Vagina (tissue), 2 donors: ENCODE data around the gene PRR5L. TPM values are rescaled to one million over a fixed set of nuclear protein-coding genes. Genes with fewer than 3 reads are reported as not detected.

ENCODE experiments used
- DNase-seq, 2 donors: peaks; one replicate each; pipeline ENCODE4 v3.0.0-alpha.2; 2017; ENCODE audit errors: extremely low spot score in 2 of 2
- H3K27ac ChIP-seq: fragments of 200-600 bp; sonication (generic); one replicate; pipeline ENCODE4 v1.5.1; 2019
- H3K27me3 ChIP-seq: fragments of 200-600 bp; sonication (generic); one replicate; pipeline ENCODE4 v1.5.1; 2019
- H3K36me3 ChIP-seq, 2 donors: fragments of 200-600 bp; sonication (generic); one replicate each; pipeline ENCODE4 v1.5.1; 2017 to 2019
- H3K4me1 ChIP-seq: fragments of 200-600 bp; sonication (generic); one replicate; pipeline ENCODE4 v1.5.1; 2019
- H3K4me3 ChIP-seq, 2 donors: fragments of 200-600 bp; sonication (generic); 1 replicate in 1 of 2; 2 replicates in 1 of 2; pipeline ENCODE4 v1.5.1; 2016 to 2019
- H3K9me3 ChIP-seq: fragments of 200-600 bp; sonication (generic); one replicate; pipeline ENCODE4 v1.5.1; 2019
- POLR2A ChIP-seq, 2 donors: fragments of 450-650 bp; IDR thresholded peaks; one replicate each; pipeline ENCODE4 v1.6.1; 2017; ENCODE audit warnings: antibody characterized with exemption in 2 of 2, mild to moderate bottlenecking in 2 of 2, moderate library complexity in 2 of 2
- POLR2AphosphoS5 ChIP-seq, 2 donors: sonication (generic); formaldehyde crosslinking; IDR thresholded peaks; one replicate each; pipeline ENCODE4 v1.9.0; 2017; ENCODE audit warnings: antibody characterized with exemption in 2 of 2, mild to moderate bottlenecking in 2 of 2, low read depth in 1 of 2; ENCODE audit not compliant: insufficient read depth in 1 of 2
- intact Hi-C: fragments of 100-400 bp; cut with DNase I; formaldehyde crosslinking; loops from one replicate; pipeline ENCODE4 v1.15.1; 2023
- total RNA-seq: library from RNA; depleted of rRNA; stranded (reverse); fragments of >200 nt; gene quantifications from one replicate; pipeline ENCODE4 v1.2.3, GENCODE V29; 2016
- TF ChIP-seq, protein P1 (sequence below), 3 experiments: fragments of 450-650 bp in 2 of 3; fragments of 200-600 bp in 1 of 3; sonication (generic) in 1 of 3; IDR thresholded peaks; one replicate each; pipeline ENCODE4 v1.5.1; 2017 to 2019; ENCODE audit warnings: antibody characterized with exemption in 3 of 3, mild to moderate bottlenecking in 2 of 3, moderate library complexity in 2 of 3

The PRR5L gene
- total RNA-seq, 1 donor from 2014 or later: 27.5 TPM

DNA sequence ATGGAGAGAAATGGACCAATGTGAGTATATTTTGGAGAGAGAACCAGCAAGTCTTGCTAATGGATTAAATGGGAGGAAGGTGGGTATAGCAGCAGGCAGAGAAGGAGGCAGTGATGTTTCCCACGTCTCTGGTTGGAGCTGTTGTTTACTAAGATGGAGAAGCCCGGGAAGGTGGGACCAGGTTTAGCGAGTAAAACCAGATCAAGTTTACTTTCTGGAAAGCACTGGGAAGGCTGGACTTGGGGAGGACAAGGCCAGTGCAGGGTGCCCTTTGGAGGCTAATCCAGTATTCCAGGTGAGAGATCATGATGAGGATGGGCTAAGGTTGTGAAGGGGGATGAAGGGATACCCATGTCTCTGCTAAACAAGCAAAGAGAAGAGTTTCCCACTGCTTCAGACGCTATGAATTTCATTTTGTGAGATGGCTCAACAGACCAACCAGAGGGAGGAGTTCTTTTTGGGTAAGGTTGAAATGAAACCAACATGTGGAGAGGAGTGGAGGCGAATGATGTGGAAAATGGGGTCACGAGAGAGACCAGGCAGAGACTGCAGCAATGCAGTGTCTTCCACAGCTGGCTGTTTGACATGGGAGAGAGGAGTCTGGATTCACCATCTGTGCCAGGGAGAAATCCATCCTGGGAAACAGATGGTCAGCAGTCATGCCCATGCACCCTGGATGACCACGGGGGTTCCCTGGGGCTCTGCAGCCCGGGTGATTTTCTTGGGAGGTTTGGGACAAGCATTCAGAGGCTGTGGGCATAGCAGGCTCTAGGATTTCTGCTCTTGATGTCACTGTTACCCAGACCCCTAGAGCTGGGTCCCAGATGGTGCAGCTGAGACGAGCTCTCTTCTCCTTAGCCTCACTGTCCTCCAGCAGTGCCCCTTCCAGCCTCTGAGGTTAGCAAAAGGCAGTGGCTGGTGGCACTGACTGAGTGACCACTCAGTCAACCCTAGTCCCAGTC, 31.8 kb upstream of the PRR5L start:
- intact Hi-C loops: loop anchor here (5.0 to 10.0 kb wide), 2 partner anchors 449 to 647 kb away; partner anchors contain the start of gene FJX1
- Histone ChIP-seq H3K36me3 (no peaks in the 10 kb centered on the region), H3K4me1 (no peaks in the 10 kb centered on the region), H3K27me3 (no peaks in the 10 kb centered on the region), H3K27ac (no peak overlapping the region), H3K9me3 (no peaks in the 10 kb centered on the region), H3K4me3 (no peak overlapping the region)
- no peak for DNase-seq
- TF ChIP-seq POLR2AphosphoS5 (IDR thresholded peaks at IDR 0.05; ENCODE audit: insufficient read depth in 1 of 2, low read depth in 1 of 2) (no peak), POLR2A (IDR thresholded peaks at IDR 0.05) (no peak)
- TF ChIP-seq, protein P1, sequence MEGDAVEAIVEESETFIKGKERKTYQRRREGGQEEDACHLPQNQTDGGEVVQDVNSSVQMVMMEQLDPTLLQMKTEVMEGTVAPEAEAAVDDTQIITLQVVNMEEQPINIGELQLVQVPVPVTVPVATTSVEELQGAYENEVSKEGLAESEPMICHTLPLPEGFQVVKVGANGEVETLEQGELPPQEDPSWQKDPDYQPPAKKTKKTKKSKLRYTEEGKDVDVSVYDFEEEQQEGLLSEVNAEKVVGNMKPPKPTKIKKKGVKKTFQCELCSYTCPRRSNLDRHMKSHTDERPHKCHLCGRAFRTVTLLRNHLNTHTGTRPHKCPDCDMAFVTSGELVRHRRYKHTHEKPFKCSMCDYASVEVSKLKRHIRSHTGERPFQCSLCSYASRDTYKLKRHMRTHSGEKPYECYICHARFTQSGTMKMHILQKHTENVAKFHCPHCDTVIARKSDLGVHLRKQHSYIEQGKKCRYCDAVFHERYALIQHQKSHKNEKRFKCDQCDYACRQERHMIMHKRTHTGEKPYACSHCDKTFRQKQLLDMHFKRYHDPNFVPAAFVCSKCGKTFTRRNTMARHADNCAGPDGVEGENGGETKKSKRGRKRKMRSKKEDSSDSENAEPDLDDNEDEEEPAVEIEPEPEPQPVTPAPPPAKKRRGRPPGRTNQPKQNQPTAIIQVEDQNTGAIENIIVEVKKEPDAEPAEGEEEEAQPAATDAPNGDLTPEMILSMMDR (IDR thresholded peaks at IDR 0.05): no peak

DNA sequence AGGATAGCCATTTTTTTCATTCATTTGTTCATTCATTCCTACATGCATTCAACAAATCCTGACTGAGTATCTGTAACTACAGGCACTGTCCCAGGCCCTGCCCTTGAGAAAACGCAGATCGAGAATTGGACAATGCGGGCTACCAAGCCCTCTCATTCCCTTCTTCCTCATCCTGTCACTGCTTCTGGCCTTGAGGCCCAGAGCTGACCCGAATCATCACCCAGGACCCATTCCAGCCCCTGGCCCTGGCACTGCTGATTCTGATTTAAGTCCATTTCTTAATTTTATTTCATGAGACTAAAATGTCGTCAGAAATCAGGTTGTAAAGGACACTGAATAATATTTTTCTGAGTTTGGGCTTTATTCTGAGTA, 31.1 kb upstream of the PRR5L start:
- Histone ChIP-seq H3K36me3 (no peaks in the 10 kb centered on the region), H3K27me3 (no peaks in the 10 kb centered on the region), H3K9me3 (no peaks in the 10 kb centered on the region), H3K27ac (no peak overlapping the region), H3K4me3 (no peak overlapping the region), H3K4me1 (no peaks in the 10 kb centered on the region)
- intact Hi-C loops: loop anchor here (5.0 to 10.0 kb wide), 2 partner anchors 450 to 648 kb away; partner anchors contain the start of gene FJX1
- TF ChIP-seq, protein P1 (IDR thresholded peaks at IDR 0.05): no peak
- no peak for TF ChIP-seq POLR2AphosphoS5 (IDR thresholded peaks at IDR 0.05; ENCODE audit: insufficient read depth in 1 of 2, low read depth in 1 of 2)
- TF ChIP-seq POLR2A (IDR thresholded peaks at IDR 0.05): no peak
- DNase-seq: no peak

DNA sequence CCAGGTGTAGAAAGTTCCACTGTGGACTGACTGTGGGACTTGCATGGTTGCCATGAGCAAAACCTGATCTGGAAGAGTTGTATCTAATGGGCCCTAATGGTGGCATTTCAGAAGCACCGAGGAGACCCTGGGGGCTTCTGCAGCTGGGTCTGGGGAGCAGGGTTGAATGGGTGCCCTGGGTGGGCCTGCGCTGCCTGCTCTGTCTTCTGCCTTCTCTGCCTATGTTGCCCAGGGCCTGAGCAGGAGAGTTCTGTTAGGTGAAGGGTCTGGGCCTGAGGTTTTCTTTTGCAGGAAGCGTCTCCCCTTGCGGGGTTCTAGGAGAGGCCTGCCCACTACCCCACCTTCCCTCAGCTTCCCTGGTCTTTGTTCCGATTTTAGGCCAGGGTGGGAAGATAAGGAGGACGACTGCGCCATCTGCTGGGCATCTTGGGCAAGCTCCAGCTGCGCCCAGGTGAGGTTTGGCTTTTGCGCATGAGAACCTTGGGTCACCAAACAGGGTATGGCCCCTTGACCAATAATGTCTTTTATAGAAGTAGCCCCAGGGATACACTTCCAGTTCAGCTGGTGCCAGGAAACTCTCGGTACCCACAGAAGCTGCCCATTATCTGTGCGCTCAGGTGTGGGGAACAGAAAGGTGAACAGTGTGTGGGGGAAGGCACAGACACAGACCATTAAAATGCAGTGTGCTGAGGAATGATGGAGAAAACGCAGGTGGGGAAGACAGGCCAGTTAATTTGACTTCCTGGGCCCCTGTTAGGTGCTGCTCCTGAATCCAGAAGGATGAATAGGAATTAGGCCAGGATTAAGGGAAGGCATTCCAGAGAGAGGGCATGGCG, 30.1 kb upstream of the PRR5L start:
- Histone ChIP-seq H3K4me1 (no peaks in the 10 kb centered on the region), H3K36me3 (peaks cover 0 to 6% of the 10 kb centered on the region in 2 donors), H3K27ac (no peak overlapping the region), H3K27me3 (no peaks in the 10 kb centered on the region), H3K4me3 (no peak overlapping the region), H3K9me3 (no peaks in the 10 kb centered on the region)
- intact Hi-C loops: loop anchor here (10.0 kb wide), 1 partner anchor 451 kb away; no protein-coding TSS in a partner anchor
- no peak for DNase-seq
- TF ChIP-seq, protein P1 (IDR thresholded peaks at IDR 0.05): peak; percentile 25 to 82 (median 81)
- TF ChIP-seq POLR2A (IDR thresholded peaks at IDR 0.05): no peak

DNA sequence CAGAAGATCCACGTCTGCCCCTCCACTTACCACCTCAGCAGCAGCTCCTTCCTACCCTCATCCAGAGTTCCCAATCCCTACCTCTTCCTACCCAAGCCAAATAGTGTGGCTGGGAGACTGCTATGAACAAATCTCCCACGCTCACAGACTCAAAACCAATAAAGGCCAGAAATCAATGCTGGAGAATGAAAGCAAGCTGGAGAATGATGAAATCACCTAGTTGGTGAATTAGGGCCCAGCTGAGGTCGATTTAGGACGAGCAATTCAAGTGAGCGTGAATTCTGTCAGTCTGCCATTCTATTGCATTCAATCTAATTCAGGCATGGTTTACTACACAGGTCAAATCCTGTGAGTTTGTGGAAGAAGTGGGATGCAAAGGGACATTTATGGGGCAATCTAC, 29.3 kb upstream of the PRR5L start:
- no peak for DNase-seq
- no peaks in the 10 kb centered on the region for H3K27me3 ChIP-seq
- no peak overlapping the region for H3K4me3 ChIP-seq
- H3K4me1 ChIP-seq: no peaks in the 10 kb centered on the region
- no peak overlapping the region for H3K27ac ChIP-seq
- TF ChIP-seq, protein P1 (IDR thresholded peaks at IDR 0.05): no peak
- TF ChIP-seq POLR2AphosphoS5 (IDR thresholded peaks at IDR 0.05; ENCODE audit: insufficient read depth in 1 of 2, low read depth in 1 of 2) (no peak), POLR2A (IDR thresholded peaks at IDR 0.05) (no peak)
- intact Hi-C loops: loop anchor here (10.0 kb wide), 1 partner anchor 452 kb away; no protein-coding TSS in a partner anchor
- H3K9me3 ChIP-seq: no peaks in the 10 kb centered on the region
- peaks cover 0 to 13% of the 10 kb centered on the region in 2 donors for H3K36me3 ChIP-seq
